GM12873 (cell line): ENCODE measurements around the gene MRPL55.

Experiments
- CTCF ChIP-seq: IDR thresholded peaks from 2 replicates; pipeline ENCODE4 v1.5.1; 2012; ENCODE audit warnings: low read depth, mild to moderate bottlenecking, moderate library complexity, low read length, control low read depth; ENCODE audit not compliant: insufficient read depth; ENCODE audit errors: missing control alignments

MRPL55 gene

GRCh38 chr1:228154670-228155571 is 45.8 kb upstream of the MRPL55 start:
- TF ChIP-seq CTCF: no peak

GRCh38 chr1:228154021-228154669 is 45.0 kb upstream of the MRPL55 start:
- no peak for TF ChIP-seq CTCF

DNA sequence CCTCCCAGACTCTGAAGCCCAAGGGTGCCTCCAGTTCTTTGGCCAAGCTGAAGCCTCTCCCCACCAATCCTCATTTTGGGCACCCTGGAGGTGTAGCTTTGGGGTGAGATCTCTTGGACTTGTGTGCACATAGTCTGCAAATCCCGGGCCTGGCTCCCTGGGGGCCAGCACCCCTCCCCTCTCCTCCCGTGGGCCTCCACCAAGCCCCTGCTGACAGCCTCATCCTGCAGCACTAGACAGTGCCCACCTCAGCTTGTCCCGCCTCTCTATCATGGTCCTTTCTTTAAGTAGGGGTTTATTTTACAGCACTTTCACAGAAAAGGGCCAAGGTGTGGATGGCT is 43.8 kb upstream of the MRPL55 start:
- TF ChIP-seq CTCF: no peak

DNA sequence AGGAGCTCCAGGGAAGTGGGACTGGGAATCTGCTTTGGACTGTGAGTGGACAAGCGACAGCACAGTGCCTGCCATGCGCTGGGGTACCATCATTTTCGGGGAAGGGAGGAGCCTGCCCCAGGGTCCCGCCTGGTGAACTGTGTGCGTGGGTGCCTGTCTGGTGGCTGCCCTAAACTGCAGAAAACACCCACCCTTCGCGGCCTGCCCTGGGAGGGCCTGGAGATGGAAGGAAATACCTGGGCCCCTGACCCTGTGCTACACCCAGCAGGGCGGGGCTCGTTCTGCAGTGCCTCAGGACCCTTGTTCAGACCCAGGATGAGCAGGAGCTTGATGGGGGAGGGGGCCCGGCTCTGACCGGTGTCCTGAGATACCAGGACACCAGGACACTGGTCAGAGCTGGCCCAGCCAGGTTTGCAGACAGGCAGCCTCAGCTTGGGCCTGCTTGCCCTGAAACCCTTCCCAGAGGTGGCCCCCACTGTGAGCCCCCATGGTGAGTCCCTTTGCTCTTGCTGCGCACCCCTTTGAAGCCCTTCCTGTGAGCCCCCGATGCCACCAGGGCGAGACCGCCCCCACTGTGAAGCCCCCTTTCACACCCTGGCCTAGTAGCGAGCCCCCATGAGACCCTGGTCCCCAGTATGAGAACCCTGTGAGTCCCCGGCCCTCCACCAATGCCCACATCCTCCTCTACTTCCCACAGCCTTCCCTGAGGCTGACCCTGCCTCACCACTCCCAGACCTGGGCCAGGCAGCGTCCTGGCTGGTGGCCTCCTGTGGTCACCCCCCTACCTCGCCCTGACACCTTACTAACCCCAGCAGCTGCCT is 43.2 kb upstream of the MRPL55 start:
- TF ChIP-seq CTCF: no peak

- no peak for TF ChIP-seq CTCF
Observed at GRCh38 chr1:228151180-228151925, 42.3 kb upstream of the MRPL55 start.

DNA sequence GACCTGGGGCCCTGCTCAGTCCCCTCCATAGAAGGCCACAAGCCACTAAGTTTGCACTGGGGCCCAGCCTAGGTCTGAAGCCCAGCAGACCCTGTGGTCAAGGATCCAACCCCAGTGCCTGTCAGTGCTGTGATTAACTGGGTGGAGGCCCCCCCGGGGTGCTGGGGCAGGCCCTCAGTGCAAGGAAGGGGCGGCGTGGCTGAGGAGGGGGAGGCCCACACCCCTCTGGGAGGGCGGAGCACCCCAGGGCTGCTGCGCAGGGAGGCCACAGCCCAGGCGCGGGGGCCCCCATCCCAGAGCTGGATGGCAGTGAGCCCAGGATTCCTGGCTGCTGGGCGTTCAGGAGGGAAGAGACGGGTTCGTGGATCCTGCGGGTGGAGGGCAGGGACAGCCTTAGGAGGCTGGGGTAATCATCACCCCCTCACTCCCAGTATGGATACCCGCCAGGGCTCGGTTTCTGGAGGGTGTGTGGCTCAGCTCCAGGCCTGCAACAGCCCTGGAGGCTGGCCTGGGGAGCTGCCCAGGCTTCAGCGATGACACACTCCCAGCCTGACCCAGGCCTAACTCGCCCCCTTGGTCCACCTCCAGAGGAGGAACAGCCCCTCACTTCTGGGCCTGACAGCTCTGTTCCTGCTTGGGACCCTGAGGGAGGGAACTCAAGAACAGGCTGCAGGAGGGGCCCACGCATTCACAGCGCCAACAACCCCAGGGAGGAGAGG is 41.5 kb upstream of the MRPL55 start:
- TF ChIP-seq CTCF: no peak
